Right renal cortex interstitium (tissue), 3 donors: ENCODE data around the gene ZFHX2. TPM values are rescaled to one million over a fixed set of nuclear protein-coding genes. Genes with fewer than 3 reads are reported as not detected.
"Not testable (repeated sequence)": the region's sequence is repeated elsewhere in the genome, so short reads cannot be mapped to it uniquely, and the experiment has no call there.

Experiments
- DNase-seq, 3 donors: peaks; one replicate each; pipeline ENCODE4 v3.0.0-alpha.2; 2013; ENCODE audit warnings: low read depth in 3 of 3, low spot score in 2 of 3
- polyA plus RNA-seq, 3 donors: library from polyadenylated mRNA; unstranded; fragments of 120-200 nt; gene quantifications; one replicate each; pipeline ENCODE4 v1.2.1, GENCODE V29; 2013; ENCODE audit not compliant: insufficient read length in 3 of 3

ZFHX2 gene
- polyA plus RNA-seq, 3 donors: 6.7 to 7.3 (median 7.2) TPM

DNA sequence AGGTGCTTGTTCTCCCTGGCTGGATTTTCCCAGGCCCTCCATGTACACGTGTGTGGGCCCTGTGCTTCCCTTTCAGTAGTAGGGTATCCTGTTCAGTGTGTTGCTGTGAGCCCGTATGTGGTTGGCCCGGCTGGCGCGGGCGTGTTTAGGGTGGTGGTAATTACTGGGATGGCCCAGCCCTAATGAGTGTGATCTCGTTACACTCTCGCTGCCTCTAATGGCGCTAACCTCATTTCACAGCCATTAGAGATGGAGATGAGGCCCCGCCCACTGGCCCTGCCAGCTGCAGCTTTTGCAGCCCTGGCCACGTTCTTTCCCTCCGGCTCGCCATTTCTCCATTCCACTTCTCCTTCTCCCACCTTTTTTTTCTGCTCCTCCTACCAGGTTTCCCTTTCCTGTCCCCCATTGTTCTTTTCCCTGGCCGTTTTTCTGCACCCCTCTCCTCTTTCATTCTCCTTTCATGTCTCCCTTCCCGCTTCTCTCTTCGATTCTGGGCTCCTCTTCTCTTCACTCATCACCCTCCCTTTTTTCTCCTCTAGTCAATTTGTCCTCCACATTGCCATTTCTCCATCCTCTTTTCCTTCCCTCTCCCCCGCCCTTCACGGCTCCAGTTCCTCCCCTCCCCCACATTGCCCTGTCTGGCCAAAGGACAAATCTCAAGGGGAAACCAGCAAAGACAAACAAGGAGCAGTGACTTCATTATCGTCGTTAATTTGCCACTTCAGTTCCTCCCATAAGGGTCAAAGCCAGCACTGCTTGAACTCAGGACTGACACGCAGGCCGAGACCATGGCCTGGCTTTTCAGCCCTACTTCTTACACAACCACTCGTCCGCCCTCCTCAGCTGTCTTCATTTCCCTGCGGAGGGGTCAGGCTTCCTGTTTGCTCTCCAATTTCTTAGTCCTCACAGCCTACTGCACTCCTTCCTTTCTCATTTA, 6.8 kb downstream of the ZFHX2 start:
- DNase-seq: no peak

DNA sequence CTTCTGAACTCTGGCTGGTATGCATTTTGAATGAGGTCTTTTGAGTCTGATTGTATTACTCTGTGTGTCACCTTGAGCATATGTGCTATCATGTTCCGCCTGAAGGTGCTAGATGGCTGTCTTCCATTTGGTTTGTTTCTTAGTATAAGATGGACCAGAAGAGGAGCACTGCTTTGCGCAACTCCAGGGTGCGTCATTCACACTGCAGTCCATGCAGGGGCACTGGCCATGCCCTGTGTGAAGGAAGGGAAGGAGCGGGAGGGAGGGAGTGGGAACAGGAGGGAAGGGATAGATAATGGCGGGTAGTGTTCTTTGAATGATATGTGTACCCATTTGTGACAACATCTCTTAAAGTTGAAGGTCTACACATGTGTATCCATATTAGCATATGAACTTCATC, 8.2 kb downstream of the ZFHX2 start:
- DNase-seq: no peak

DNA sequence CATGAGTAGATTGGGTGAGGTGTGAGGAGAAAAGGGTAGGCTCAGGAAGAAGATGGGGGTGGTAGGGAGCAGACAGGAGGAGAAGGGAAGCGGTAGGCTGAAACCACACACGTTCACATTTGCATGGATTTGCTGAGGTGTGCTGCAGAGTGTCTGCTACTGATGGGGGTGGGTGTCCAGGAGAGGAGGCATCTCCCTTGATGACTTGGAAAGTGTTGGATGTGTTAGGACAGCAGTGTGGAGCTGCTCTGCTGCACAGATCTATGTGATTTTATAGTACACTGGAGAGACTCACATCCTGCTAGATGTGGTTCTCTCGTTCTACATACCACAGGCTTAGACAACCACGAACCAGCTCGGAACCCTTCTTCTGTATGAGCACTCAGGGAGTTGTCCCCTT, 9.3 kb downstream of the ZFHX2 start:
- DNase-seq: no peak

DNA sequence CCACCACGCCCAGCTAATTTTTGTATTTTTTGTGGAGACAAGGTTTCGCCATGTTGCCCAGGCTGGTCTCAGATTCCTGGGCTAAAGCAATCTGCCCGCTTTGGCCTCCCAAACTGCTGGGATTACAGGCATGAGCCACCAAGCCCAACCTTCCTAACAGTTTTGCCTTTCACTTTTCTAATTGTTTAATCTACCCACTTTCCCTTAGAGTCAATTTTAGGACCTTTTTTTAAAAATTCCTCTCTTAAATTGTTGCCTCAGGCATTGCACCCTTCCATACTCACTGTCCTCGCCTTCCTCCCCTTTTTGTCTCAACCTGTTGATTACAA, 11.5 kb downstream of the ZFHX2 start:
- DNase-seq: no peak

DNA sequence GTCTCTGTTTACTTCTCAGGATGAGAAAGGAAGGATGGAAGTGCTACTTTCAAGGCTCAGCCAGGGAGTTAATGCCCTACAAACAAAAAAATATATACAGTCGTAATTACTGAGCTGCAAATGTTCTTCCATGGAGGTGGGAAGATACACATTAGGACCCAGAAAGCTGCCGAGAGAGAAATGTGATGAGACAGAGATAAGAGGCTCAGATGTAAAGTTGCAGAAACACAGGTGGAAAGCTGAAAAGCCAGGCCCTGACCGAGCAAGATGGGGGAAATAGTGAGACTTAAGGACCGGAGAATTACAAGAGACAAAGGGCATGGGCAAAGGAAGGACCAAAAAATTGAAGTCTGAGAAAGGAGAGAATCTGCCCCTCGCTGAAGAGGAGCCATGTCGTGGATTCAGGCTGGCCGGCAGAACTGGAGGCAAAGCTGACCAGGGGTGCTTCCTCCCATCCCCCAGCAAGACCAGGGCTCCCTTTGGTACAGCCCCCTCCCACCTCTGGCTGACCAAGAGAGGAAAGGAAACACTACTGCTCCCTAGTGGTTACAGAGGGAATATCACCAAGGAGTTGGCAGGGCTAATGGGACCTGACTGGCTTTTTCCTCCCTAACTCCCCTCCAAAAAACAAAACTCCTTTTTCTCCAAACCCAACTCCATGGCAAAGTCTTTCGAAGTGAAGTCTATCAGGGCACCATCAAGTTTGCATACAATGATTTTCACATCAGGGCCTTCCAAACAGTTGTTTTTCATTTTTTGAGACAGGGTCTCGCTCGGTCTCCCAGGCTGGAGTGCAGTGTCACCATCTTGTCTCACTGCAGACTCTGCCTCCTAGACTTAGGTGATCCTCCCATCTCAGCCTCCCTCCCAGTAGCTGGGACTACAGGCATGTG, 12.1 kb downstream of the ZFHX2 start:
- no peak for DNase-seq

DNA sequence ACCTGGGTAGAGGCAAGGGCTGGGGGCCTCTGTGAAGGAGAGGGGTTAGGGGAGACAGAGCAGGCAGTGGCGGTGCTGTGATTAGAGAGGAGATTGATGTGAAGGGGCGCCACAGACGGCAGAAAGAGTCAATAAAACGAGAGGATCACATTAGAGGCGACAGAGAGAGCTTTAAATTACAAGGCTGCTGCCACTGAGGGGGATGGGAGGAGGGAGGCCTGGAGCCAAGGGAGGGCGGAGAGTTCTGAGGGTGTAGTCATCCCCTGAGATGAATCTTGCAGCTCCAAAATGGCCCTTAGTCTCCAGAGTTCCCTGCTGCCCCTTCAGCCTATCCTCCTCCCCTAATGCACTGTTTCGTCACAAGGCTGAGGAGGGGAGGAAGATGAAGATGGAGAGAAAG, 12.8 kb downstream of the ZFHX2 start:
- no peak for DNase-seq

DNA sequence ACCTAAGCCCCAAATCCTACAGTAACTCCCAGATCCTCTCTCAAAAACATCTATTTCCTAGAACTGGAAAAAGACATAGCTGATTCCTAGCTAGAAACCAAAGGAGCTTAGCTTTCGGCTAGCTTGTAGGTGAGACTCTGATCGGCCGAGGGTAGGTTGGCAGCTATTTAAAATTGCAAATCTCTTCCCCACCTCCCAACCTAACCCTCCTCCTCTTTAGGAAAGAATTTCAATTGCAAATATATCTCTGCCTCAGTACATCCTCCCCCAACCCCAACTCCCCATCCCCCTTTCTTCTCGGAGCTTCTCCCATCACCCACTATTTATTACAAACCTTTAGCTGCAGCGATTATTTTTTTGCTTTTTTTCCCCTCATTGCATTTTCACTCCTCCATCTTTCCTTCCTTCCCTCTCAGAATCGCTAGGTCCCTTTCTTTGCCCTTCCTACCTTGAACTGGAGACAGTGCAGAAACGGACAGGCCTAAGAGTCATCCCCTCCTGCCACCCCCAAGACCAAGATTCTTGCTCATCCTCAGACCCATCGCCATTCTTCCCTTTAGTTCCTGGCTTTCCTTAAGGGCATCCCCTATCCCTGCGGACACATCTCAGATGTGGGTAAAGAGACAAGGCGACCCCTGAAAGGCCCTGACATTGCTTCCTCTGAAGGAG, 13.4 kb downstream of the ZFHX2 start:
- no peak for DNase-seq

DNA sequence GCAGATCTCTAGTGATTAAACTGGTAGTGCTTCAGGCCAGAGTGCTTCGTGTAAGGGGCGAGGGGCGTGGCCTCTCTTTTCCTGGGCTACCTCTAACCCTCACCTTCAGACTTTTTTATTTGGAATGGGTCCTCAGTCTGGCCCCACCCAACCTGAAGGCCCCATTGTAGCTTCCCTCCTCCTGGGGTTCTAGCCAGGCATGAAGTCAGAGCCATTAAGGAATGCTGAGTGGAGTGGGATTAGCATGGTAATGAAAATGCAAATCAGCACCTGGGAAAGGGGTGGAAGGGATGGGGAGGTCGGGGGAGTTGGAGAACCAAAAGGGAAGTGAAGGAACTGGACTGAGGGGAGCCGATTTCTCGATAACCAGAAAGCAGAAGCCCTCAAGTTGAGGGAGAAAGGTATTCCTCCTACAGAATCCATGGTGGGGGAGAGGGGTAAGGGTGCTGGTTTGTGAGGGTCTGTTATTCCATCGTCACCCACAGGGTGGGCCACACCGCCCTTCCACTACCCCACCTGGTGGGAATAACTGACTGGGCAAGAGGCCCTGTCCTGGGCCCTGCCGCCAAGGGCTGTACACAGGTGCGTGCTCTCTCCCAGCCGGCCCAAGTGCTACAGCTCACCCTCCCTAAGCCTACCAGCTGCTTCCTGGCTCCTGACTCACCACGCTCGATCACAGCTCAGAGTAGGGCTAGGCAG, 14.1 kb downstream of the ZFHX2 start:
- DNase-seq: no peak

DNA sequence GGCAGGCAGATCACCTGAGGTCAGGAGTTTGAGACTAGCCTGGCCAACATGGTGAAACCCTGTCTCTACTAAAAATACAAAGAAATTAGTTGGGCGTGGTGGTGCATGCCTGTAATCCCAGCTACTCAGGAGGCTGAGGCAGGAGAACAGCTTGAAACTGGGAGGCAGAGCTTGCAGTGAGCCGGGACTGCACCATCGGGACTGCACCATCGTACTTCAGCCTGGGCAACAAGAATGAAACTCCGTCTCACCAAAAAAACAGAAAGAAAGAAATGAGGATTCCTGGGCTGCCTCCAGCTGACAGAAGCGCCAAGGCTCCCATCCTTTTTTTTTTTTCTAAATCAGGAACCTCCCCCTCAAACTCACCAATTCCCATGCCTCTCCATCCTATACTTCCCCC, 14.7 kb downstream of the ZFHX2 start:
- DNase-seq: not testable (repeated sequence)

DNA sequence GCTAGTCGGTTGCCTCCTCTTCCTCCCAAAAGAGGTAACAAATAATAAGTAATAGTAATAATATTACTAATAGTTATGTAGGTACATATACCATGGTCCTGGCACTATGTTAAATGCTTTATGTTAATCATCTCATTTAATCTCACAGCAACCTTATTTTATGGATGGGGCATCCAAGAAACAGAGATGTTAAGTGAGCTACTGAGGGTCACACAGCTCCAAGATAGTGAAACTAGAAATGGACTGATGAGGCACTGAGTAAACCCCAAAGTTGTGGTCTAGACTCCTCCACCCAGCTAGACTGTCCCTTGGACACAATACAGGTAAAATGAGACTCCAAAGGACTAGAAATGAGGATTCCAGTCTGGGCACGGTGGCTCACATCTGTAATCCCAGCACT, 15.1 kb downstream of the ZFHX2 start:
- DNase-seq: no peak

DNA sequence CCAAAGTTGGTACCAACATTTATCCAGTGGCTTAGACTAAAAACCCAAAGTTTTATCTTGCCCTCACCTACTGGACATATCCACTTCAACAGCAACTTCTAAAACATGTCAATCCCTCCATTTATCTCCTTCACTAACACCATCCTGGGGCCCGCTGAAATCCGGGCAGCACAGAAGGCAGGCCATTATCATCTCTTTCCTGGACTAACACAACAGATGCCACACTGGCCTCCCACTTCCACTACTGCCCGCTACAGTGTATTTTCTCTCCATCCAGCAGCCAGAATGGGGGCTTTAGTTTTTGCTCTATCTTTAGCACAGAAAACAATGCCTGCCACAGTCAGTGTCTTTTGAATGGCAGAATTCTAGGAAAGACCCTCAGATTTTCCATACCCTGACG, 15.6 kb downstream of the ZFHX2 start:
- no peak for DNase-seq

DNA sequence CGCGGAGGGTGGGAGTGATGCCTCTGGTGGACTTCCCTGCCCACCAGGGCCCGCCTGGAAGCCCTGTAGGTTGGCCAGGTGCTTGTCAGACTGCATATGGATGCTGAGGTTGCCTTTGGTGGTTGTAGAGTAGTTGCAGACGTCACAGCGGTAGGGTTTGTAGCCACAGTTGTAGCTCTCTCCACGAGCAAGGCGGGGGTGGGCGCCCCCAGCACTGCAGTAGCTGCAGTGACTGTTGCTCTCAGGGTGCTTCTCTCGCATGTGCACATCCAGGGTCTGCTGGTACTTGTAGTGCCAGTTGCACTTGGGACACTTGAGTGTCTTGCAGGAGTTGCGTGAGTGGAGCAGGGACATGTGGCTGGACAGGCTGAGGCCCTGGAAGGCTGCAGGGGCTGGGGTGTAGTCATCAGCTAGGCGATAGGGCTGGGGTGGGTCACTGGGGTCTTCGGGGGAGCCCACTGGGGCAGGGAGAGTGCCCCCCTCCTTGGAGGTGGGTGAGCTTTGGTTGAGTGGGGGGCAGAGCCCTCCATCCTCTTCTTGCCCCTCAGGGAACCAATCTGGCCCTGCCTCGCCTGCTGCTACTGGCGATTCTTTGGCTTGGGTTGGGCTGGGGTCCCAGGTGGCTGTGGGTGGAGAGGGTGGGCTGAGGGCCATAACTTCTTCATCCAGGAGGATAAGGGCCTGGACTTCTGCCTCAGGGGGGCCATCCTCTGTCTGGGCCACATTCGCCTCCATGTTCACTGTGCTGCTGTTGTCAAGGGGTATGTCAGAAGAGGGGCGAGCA, 17.7 kb downstream of the ZFHX2 start:
- no peak for DNase-seq

DNA sequence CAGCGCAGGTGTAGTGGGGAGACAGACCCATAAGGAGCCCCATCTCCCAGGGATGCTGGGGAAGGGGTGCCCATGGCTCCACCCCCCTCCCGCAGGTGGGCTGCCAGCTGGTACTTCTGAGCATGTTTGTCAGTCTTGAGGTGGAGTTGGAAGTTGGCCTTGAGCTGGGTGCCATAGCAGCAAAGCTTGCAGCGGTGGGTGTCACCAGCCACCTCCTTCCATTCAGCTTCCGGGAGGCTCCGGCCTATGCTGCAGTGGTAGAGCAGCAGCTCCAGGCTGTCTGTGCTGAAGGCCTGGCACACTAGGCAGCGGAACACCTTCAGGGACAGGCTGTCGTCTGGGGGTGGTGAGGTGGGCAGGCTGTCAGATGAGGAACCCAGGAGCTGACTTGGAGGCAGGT, 18.9 kb downstream of the ZFHX2 start:
- no peak for DNase-seq

DNA sequence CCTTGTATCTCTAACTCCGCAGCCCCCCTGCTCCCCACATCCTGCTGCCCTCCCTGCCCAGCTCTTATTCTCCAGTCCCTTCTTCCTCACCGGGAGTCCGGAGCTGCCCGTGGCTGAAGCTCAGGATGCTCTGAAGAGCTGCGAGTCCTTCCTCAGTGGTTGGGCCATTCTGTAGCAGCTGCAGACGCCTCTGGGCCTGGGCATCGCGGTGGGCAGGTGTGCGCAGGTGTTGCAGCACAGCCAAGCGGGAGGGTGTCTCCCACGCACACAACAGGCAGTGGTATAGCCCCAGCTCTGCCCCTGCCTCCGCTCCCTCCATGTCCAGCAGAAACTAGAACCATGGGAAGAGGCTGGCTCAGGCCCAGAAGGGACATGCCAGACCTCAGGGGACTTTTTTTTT, 20.2 kb downstream of the ZFHX2 start:
- no peak for DNase-seq

DNA sequence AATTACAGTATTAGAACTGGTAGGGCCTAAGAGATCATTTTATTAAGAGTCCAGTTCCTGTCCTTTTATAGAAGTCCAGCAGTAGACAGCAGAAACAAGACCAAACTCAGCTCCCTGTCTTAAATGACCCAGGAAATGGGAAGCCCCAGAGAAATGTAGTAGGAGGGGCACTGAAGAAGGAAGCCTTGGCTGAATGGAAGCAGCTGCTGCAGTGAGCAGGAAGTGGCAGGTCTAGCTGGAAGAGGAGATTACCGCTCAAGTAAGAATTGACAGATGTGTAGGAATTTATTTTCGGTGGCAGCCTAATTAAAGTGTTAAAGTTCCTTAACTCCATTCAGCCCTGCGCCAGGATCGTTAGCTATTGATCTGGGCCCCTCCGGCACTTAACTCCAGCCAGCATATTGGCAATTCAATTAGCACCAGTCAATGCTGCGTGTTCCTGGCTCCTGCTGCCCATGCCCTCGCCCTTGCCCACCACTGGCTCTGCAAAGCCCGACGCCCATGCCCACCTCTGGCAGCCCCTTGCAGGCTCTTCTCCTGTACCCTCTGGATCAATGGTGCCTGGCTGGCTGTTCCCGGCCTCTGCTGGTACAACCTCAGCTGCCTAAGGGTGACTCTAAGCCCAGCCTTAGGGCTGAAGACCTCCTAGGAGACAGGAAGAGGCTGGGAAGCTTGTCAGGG, 21.1 kb downstream of the ZFHX2 start:
- no peak for DNase-seq

DNA sequence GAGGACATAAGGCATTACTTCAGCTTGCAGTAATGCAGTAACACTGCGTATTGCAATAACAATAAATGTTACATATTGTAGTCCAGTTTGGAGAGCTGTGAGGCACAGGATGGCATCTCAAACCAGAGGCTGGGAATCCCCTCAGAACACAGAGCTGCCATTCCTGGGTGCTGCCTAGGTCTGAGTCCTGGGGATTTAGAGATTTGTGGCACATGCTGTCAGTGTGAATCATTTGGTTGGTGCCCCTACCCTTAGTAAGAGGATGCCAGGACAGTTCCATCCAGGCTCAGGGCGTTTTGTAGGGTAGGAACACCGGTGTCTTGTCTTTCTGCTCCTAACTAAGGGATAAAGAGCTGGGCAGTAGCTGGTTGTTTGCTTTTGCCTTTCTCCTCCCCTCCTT, 22.5 kb downstream of the ZFHX2 start:
- no peak for DNase-seq

DNA sequence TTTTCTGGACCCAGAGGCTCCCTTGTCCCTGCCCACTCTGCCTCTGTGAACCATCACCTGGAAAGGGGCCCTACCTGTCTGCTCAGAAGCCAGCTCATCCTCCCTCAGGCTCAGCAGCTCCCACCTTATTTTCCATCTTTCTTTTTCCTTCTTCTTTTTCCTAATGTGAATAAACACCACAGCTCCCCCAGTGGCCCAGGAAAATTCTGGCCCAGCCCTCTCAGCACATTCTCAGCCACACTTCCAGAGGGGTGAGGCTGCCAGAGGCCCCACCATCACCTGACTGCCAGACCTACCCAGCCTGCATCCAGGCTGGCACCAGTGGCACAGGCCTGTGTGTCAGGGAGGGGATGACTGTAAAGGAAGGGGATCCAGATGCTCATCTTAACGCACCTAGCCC, 23.0 kb downstream of the ZFHX2 start:
- no peak for DNase-seq

DNA sequence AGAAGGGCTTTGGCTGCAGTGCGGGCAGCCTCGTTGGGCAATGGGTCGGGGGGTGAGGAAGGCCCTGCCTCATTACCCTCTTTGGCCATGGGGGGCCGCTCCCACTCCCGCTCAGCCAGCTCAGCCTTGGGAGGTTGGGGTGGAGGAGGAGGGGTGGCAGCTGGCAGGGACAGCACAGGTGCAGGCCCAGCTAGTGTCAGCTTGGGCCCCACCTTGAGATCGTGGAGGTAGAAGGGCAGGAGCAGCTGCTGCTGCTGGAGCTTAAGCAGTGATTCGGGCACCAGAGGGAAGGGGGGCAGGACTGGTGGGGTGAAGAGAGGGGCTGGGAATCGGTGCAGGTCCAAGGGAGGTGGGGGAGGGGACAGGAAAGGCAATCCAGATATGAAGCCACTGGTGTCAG, 26.0 kb downstream of the ZFHX2 start:
- DNase-seq: no peak

DNA sequence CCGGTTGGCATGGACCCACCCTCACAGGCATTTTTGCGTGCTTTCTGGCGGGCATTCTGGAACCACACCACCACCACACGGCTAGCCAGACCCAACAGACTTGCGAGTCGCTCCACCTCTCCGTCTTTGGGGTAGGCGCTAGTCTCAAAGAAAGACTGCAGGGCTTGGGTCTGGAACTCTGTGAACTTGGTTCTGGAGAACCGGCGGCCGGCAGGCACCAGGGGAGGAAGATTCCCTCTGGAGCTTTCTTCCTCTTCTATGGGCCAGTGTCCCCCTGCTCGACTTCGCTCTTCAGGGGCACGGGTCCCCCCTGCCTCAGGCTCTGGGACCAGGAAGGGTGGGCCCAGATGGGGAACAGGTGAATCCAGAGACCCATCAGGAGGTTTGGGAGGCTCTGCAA, 26.6 kb downstream of the ZFHX2 start:
- DNase-seq: no peak
